Measurements from ENCODE around the gene SIX5. TPM values are rescaled to one million over a fixed set of nuclear protein-coding genes. Genes with fewer than 3 reads are reported as not detected.
A peak's percentile ranks its signal among the peaks of the same experiment; 100 is the strongest.

Gene SIX5
- polyA plus RNA-seq, 2 of the 4 experiments (the other 2 are of a cell fraction): 8.9 to 24.7 TPM

- FAIRE-seq: peak; percentile 96
- no peaks in the 10 kb centered on the region for H3K9me3 ChIP-seq
- POLR2A ChIA-PET: interaction anchor here (0.9 to 2.6 kb wide), 5 partner anchors 17 to 64 kb away, joined by 3 to 23 read pairs (median 4); partner anchors contain the start of genes DMPK and SIX5
- no peak overlapping the region for H3K4me3 ChIP-seq
- H3K4me2 ChIP-seq: peak overlapping the region; percentile 37
- WGBS (ENCODE audit: missing lambda C conversion rate): 8% methylated on average over 10 of the region's 10 CpGs
- H3K4me1 ChIP-seq: peaks cover 18% of the 10 kb centered on the region
- peak overlapping the region in 1 of 2 experiments; percentile 66; a peak in 2 of 6 replicates for H3K27ac ChIP-seq
- peak; percentile 85 to 94 for ATAC-seq
- CTCF ChIA-PET: interaction anchor here (0.7 to 74.3 kb wide), 27 partner anchors 9 to 278 kb away, joined by 3 to 2204 read pairs (median 4); partner anchors contain the start of genes DMPK, DMWD, FBXO46 and FOXA3
- DNase-seq (ENCODE audit: low read depth in 1 of 2, low spot score in 1 of 2): peak; percentile 68 to 94
- TF ChIP-seq SMC3 (IDR thresholded peaks at IDR 0.05) (peak; percentile 91), ZFP36 (IDR thresholded peaks at IDR 0.05; ENCODE audit: borderline replicate concordance, partially characterized antibody) (no peak), TP53 (CRISPR knock-in tag; IDR thresholded peaks at IDR 0.05) (no peak), CTCF (IDR thresholded peaks at IDR 0.05) (peak; percentile 92), FOSL2 (IDR thresholded peaks at IDR 0.05) (no peak), FOSL2 (CRISPR knock-in tag; IDR thresholded peaks at IDR 0.05) (peak; percentile 40; the same call in 1 of the 2 replicates), RAD21 (conservative IDR thresholded peaks at IDR 0.05 in 1 of 2, IDR thresholded peaks at IDR 0.05 in 1 of 2) (peak; percentile 79), KDM5A (IDR thresholded peaks at IDR 0.05) (no peak)
- TF ChIP-seq, protein P1, sequence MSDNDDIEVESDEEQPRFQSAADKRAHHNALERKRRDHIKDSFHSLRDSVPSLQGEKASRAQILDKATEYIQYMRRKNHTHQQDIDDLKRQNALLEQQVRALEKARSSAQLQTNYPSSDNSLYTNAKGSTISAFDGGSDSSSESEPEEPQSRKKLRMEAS (IDR thresholded peaks at IDR 0.05): 0 out of 2 replicates have a peak, but pooled peaks have one; percentile 27
These were observed 30.0 kb upstream of the SIX5 start for GRCh38 chr19:45798995-45799517.

DNA sequence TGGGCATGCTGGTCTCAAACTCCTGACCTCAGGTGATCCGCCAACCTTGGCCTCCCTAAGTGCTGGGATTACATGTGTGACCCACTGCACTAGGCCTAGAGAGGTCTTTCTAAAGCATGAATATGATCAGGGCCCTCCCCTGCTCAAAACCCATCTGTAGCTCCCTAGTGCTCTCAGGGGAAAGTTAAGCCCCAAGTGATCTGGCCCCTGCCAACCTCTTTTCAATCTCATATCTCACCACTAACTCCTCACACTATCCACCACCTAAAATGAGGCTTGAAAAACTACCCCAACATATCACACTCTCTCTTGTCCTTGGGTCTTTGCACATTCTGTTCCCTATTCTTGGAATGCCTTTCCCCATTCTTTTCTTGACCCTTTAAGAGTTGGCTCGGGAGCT is 25.6 kb upstream of the SIX5 start:
- FAIRE-seq: no peak

GRCh38 chr19:45793876-45794275 is 24.8 kb upstream of the SIX5 start:
- POLR2A ChIA-PET: interaction anchor here (0.6 to 2.8 kb wide), 3 partner anchors 9 to 24 kb away, joined by 3 to 43 read pairs (median 4); partner anchors contain the start of genes DMPK and SIX5
- no peak overlapping the region for H3K4me2 ChIP-seq
- CTCF ChIA-PET: interaction anchor here (0.7 to 74.3 kb wide), 4 partner anchors 9 to 723 kb away, joined by 4 to 2204 read pairs (median 1106); partner anchors contain the start of genes DMPK, DMWD, RSPH6A and SIX5
- no peaks in the 10 kb centered on the region for H3K9me3 ChIP-seq
- H3K4me1 ChIP-seq: peaks cover 20% of the 10 kb centered on the region
- H3K4me3 ChIP-seq: no peak overlapping the region
- ATAC-seq (no peak), DNase-seq (ENCODE audit: low read depth in 1 of 2, low spot score in 1 of 2) (no peak), FAIRE-seq (no peak)
- H3K27ac ChIP-seq: no peak overlapping the region
- WGBS (ENCODE audit: missing lambda C conversion rate): 57% methylated on average over 6 of the region's 6 CpGs
- TF ChIP-seq JUN (IDR thresholded peaks at IDR 0.05) (no peak), PHF8 (IDR thresholded peaks at IDR 0.05; ENCODE audit: borderline replicate concordance, low read depth) (no peak), MYC (IDR thresholded peaks at IDR 0.05; ENCODE audit: borderline replicate concordance, low read length) (no peak), FOXS1 (CRISPR knock-in tag; IDR thresholded peaks at IDR 0.05) (no peak)
- TF ChIP-seq, protein P2, sequence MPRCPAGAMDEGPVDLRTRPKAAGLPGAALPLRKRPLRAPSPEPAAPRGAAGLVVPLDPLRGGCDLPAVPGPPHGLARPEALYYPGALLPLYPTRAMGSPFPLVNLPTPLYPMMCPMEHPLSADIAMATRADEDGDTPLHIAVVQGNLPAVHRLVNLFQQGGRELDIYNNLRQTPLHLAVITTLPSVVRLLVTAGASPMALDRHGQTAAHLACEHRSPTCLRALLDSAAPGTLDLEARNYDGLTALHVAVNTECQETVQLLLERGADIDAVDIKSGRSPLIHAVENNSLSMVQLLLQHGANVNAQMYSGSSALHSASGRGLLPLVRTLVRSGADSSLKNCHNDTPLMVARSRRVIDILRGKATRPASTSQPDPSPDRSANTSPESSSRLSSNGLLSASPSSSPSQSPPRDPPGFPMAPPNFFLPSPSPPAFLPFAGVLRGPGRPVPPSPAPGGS (IDR thresholded peaks at IDR 0.05): no peak

More for the DNA sequence above, 25.6 kb upstream of the SIX5 start:
- DNase-seq (ENCODE audit: low read depth in 1 of 2, low spot score in 1 of 2) (no peak), ATAC-seq (no peak)
- peaks cover 28% of the 10 kb centered on the region for H3K4me1 ChIP-seq
- ChIA-PET CTCF (interaction anchor here (0.9 to 74.3 kb wide), 3 partner anchors 10 to 106 kb away, joined by 3 to 2204 read pairs (median 2204); partner anchors contain the start of genes DMPK, DMWD, RSPH6A and SIX5), POLR2A (no interaction called here)
- H3K4me3 ChIP-seq: no peak overlapping the region
- no peak overlapping the region for H3K4me2 ChIP-seq
- no peak for TF ChIP-seq NFE2L2 (conservative IDR thresholded peaks at IDR 0.05; ENCODE audit: low read length)
- TF ChIP-seq SREBF2 (IDR thresholded peaks at IDR 0.05): no peak
- no peak for TF ChIP-seq ELK1 (IDR thresholded peaks at IDR 0.05; ENCODE audit: low read depth, low read length)
- TF ChIP-seq CHD4 (IDR thresholded peaks at IDR 0.05; ENCODE audit: borderline replicate concordance): no peak
- no peak for TF ChIP-seq ZFP36 (IDR thresholded peaks at IDR 0.05; ENCODE audit: borderline replicate concordance, partially characterized antibody)
- no peak for TF ChIP-seq RARB (CRISPR knock-in tag; IDR thresholded peaks at IDR 0.05)
- no peak for TF ChIP-seq FOSB (CRISPR knock-in tag; IDR thresholded peaks at IDR 0.05)
- TF ChIP-seq RFX5 (IDR thresholded peaks at IDR 0.05): no peak
- no peak for TF ChIP-seq PHF8 (IDR thresholded peaks at IDR 0.05; ENCODE audit: borderline replicate concordance, low read depth)
- no peak for TF ChIP-seq USF2 (IDR thresholded peaks at IDR 0.05)
- TF ChIP-seq MAFK (IDR thresholded peaks at IDR 0.05; ENCODE audit: partially characterized antibody): no peak
- TF ChIP-seq JUNB (IDR thresholded peaks at IDR 0.05): no peak
- TF ChIP-seq TFCP2L1 (CRISPR knock-in tag; IDR thresholded peaks at IDR 0.05): no peak
- no peaks in the 10 kb centered on the region for H3K9me3 ChIP-seq
- 80% methylated on average over 2 of the region's 2 CpGs for WGBS (ENCODE audit: missing lambda C conversion rate)
- H3K27ac ChIP-seq: no peak overlapping the region

Data from A549 (cell line).